GM12878 (cell line): ENCODE results near the gene OLA1.

ENCODE experiments used
- EP300 ChIP-seq, 2 experiments: fragments of 150-350 bp in 1 of 2; IDR thresholded peaks; 2 replicates each; pipeline ENCODE4 v1.6.1; 2011 to 2012; ENCODE audit warnings: low read depth in 2 of 2, low read length in 2 of 2, borderline replicate concordance in 1 of 2, improper control_type of control experiment in 1 of 2, inconsistent platforms in 1 of 2; ENCODE audit not compliant: control insufficient read depth in 1 of 2
- FOS ChIP-seq: IDR thresholded peaks from 3 replicates; pipeline ENCODE4 v1.6.1; 2011; ENCODE audit warnings: borderline replicate concordance; ENCODE audit not compliant: insufficient read length; ENCODE audit errors: extremely low read depth
- HDGF ChIP-seq: fragments of 450-650 bp; IDR thresholded peaks from 2 replicates; pipeline ENCODE4 v1.6.1; 2016; ENCODE audit warnings: antibody characterized with exemption
- POLR2AphosphoS5 ChIP-seq: IDR thresholded peaks from 2 replicates; pipeline ENCODE4 v1.6.1; 2011; ENCODE audit warnings: mild to moderate bottlenecking, low read length, inconsistent platforms
- RCOR1 ChIP-seq: conservative IDR thresholded peaks from 2 replicates; pipeline ENCODE4 v1.6.1; 2012; ENCODE audit warnings: low read depth, low read length, improper control_type of control experiment
- TF ChIP-seq, protein P1 (sequence below), 3 experiments: IDR thresholded peaks in 2 of 3; conservative IDR thresholded peaks in 1 of 3; 2 replicates each; pipeline ENCODE4 v1.5.1; 2011; ENCODE audit warnings: low read depth in 3 of 3, low read length in 3 of 3, mild to moderate bottlenecking in 3 of 3, control low read depth in 2 of 3, moderate library complexity in 2 of 3, inconsistent platforms in 1 of 3, mixed read lengths in 1 of 3; ENCODE audit not compliant: control insufficient read depth in 2 of 3, insufficient read depth in 1 of 3; ENCODE audit errors: extremely low read depth in 1 of 3
- TF ChIP-seq, protein P2 (sequence below): IDR thresholded peaks from 2 replicates; pipeline ENCODE4 v1.6.1; 2012; ENCODE audit warnings: mild to moderate bottlenecking, low read depth, low read length

GRCh38 chr2:174059178-174059883 is 189.0 kb downstream of the OLA1 start:
- no peak for TF ChIP-seq EP300 (IDR thresholded peaks at IDR 0.05; ENCODE audit: borderline replicate concordance in 1 of 2, control insufficient read depth in 1 of 2, low read depth in 2 of 2, low read length in 2 of 2)
- no peak for TF ChIP-seq HDGF
- TF ChIP-seq, protein P1, sequence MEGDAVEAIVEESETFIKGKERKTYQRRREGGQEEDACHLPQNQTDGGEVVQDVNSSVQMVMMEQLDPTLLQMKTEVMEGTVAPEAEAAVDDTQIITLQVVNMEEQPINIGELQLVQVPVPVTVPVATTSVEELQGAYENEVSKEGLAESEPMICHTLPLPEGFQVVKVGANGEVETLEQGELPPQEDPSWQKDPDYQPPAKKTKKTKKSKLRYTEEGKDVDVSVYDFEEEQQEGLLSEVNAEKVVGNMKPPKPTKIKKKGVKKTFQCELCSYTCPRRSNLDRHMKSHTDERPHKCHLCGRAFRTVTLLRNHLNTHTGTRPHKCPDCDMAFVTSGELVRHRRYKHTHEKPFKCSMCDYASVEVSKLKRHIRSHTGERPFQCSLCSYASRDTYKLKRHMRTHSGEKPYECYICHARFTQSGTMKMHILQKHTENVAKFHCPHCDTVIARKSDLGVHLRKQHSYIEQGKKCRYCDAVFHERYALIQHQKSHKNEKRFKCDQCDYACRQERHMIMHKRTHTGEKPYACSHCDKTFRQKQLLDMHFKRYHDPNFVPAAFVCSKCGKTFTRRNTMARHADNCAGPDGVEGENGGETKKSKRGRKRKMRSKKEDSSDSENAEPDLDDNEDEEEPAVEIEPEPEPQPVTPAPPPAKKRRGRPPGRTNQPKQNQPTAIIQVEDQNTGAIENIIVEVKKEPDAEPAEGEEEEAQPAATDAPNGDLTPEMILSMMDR (IDR thresholded peaks at IDR 0.05 in 2 of 3, conservative IDR thresholded peaks at IDR 0.05 in 1 of 3; ENCODE audit: control insufficient read depth in 2 of 3, extremely low read depth in 1 of 3, insufficient read depth in 1 of 3, low read depth in 3 of 3, low read length in 3 of 3): no peak
- TF ChIP-seq POLR2AphosphoS5: no peak
- no peak for TF ChIP-seq FOS
- TF ChIP-seq RCOR1: no peak
- TF ChIP-seq, protein P2, sequence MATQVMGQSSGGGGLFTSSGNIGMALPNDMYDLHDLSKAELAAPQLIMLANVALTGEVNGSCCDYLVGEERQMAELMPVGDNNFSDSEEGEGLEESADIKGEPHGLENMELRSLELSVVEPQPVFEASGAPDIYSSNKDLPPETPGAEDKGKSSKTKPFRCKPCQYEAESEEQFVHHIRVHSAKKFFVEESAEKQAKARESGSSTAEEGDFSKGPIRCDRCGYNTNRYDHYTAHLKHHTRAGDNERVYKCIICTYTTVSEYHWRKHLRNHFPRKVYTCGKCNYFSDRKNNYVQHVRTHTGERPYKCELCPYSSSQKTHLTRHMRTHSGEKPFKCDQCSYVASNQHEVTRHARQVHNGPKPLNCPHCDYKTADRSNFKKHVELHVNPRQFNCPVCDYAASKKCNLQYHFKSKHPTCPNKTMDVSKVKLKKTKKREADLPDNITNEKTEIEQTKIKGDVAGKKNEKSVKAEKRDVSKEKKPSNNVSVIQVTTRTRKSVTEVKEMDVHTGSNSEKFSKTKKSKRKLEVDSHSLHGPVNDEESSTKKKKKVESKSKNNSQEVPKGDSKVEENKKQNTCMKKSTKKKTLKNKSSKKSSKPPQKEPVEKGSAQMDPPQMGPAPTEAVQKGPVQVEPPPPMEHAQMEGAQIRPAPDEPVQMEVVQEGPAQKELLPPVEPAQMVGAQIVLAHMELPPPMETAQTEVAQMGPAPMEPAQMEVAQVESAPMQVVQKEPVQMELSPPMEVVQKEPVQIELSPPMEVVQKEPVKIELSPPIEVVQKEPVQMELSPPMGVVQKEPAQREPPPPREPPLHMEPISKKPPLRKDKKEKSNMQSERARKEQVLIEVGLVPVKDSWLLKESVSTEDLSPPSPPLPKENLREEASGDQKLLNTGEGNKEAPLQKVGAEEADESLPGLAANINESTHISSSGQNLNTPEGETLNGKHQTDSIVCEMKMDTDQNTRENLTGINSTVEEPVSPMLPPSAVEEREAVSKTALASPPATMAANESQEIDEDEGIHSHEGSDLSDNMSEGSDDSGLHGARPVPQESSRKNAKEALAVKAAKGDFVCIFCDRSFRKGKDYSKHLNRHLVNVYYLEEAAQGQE: no peak
